KOPT-K1 (cell line): ENCODE results near the gene PIP5K1B.

Source experiments
- H3K27ac ChIP-seq: fragments of 200-600 bp; sonication (generic); 2 replicates; pipeline ENCODE4 v1.5.1; 2016; ENCODE audit warnings: antibody characterized with exemption, mild to moderate bottlenecking, low read depth, low read length; ENCODE audit not compliant: poor library complexity, severe bottlenecking
- H3K36me3 ChIP-seq: fragments of 200-600 bp; sonication (generic); 2 replicates; pipeline ENCODE4 v1.5.1; 2017; ENCODE audit warnings: antibody characterized with exemption, mild to moderate bottlenecking, low read length, moderate library complexity; ENCODE audit not compliant: insufficient read depth
- H3K9me3 ChIP-seq: fragments of 200-600 bp; sonication (generic); 2 replicates; pipeline ENCODE4 v1.5.1; 2017; ENCODE audit warnings: antibody characterized with exemption, low read length, mild to moderate bottlenecking; ENCODE audit not compliant: insufficient read depth, poor library complexity, severe bottlenecking

Gene PIP5K1B

DNA sequence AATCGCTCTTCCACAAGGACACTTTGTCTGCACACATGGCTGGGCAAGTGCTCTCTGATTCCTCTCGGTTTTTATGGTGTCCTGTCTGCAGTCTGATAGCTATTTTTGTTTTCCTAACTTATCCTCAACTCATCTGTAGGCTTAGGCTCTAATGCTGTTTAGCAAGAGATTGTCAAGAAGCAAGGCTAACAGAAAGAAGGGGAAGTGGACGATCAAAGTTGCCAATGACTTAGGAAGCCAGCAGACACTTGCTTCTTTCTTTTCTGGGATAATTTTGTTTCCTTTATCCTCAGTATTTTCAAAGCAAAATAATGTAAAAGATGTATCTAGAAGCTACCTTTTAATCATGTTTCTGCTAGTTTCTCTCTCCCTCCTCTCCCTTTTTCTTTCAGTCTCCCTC, 178.2 kb downstream of the PIP5K1B start:
- H3K9me3 ChIP-seq = no peaks in the 10 kb centered on the region
- no peak overlapping the region for H3K27ac ChIP-seq
- no peaks in the 10 kb centered on the region for H3K36me3 ChIP-seq

DNA sequence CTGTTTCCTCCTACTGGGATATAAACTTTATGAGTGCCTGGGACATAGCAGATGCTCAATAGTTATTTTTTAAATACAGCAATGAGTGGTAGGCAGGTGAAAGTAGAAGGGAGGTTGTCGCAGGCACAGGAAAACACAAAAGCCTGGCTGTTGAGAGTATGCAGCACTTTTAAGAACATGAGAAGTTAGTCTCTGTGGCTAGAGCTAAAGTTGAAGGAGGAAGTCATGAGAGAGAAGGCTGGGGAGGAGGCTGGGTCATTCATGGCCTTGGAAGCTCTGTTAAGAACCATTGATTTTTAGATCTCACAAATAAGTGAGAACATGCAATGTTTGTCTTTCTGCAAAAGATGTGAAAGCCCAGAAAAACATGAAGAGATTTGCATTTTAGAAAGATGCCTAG, 182.2 kb downstream of the PIP5K1B start:
- no peak overlapping the region for H3K27ac ChIP-seq
- H3K36me3 ChIP-seq = no peaks in the 10 kb centered on the region
- H3K9me3 ChIP-seq = no peaks in the 10 kb centered on the region

DNA sequence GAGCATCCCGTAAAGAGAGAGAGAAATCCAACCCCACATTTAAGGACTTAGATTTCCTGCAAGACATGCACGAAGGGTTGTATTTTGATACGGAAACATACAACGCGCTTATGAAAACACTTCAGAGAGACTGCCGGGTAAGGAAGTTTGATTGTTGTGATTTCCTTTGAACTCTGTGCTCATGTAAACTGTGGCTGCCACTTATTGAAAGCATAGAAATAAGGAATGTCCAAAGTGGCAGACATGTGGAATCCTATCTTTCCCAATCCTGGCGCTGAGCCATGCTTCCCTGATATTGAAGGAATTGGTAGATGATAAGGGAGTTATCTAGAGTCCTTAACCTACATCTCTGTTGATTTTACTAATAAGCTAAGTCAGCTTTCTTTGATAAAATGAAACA, 189.5 kb downstream of the PIP5K1B start:
- no peaks in the 10 kb centered on the region for H3K9me3 ChIP-seq
- H3K36me3 ChIP-seq = no peaks in the 10 kb centered on the region
- H3K27ac ChIP-seq = no peak overlapping the region

DNA sequence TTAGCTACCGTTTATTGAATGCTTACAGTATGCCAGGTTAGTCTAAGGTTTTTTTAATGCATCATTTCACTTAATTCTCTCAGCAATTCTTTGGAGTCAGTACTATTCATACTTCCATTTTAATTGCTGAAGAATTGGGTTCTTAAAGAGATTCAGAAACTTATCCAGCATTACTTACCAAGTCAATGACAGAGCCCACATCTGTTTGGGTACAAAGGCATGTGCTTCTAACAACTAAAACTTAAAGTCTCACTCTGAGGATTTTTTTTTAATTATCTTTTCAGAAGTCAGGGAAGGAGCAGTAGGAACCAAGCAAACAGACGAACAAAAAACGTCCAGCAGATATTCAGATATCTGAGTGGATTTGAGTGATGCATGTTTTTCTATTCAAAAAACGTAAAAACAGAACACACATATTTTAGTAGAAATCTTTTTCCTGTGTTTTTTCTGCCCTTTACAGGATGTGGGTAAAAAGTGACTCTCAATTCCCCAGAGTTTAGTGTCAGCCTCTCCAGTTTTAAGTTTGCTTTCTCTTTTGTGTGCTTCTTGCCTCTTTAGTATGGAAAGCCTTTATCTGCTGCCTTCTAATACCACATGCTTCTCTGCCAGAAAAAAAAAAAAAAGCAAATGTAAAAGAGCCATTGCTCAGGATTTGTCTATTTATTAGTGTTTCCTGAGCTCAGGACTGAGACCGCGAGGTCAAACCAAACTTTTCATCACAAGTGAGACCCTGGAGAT, 190.9 kb downstream of the PIP5K1B start:
- no peaks in the 10 kb centered on the region for H3K36me3 ChIP-seq
- no peaks in the 10 kb centered on the region for H3K9me3 ChIP-seq
- no peak overlapping the region for H3K27ac ChIP-seq

DNA sequence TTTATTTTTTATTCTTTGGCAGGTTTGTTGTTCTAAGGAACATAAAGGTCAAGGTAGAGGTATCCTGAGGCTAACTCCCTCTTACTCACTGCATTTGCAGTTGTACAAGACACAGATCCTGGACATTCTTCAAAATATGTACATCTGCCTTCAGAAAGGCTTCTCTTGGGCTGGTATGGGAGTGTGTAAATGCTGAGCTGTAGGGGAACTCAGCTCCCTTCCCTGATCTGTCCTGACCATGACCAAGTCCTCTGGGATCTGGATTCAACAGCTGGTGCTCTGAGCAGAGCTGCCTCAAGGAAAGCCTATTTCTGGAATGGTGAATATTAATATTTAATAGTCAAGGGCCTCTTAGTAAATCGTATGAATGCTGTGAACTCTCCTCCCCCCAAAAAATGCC, 191.4 kb downstream of the PIP5K1B start:
- H3K36me3 ChIP-seq = no peaks in the 10 kb centered on the region
- no peak overlapping the region for H3K27ac ChIP-seq
- no peaks in the 10 kb centered on the region for H3K9me3 ChIP-seq

DNA sequence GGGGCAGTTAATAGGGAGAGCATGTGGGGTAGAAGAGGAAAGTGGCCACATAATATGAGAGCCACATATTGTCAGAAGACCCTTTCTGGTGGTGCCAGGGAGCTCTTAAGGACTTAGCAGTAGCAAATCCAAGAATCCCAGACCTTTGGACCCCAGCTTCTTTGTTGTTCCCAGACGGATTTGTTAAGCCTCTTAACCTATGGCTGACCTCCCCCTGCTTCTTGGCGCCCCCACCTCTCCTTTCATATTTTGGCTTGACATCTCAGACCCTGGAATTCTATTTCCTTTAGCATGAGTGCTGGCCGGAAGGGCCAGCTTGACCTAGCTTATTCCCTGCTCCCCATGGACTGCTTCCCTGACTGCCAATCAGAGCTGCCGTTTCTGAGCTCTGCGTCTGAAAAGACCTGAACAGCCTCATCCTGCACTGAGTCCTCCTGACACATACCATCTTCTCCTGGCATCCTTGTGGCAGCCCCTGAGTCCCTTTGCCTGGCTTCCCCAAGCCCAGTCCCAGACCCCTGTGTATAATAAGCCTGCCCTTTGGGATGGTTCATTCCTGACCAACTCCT, 192.6 kb downstream of the PIP5K1B start:
- no peak overlapping the region for H3K27ac ChIP-seq
- H3K36me3 ChIP-seq = no peaks in the 10 kb centered on the region
- no peaks in the 10 kb centered on the region for H3K9me3 ChIP-seq

DNA sequence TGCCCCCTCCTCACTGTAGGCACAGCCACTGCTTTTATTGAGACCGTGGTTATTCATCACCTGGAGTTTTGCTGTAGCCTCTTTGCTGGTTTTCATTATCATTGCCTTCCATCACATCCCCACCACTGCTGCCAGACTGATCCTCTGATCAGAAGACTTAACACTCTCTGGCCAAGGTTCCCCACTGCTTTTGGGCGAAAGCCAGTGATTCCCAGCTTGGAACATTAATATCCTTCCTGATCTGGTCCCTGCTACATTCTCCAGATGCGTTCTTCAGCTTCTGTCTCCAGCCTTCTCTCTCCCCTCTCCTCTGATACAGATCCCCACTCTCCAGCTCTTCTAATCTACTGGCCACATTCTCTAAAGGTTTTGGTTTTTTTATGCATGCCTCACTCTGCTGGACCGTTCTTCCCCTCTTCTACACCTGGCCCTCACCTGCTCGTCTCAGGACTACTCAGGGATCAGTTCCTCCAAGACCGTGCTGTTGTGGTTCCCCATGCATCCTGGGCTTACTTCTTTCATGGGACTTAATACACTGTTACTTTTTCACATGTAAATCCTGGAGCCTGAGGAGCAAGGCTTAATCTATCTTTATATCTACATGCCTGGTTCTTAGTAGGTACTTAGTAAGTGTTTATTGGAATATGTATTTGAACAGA, 193.9 kb downstream of the PIP5K1B start:
- H3K36me3 ChIP-seq = no peaks in the 10 kb centered on the region
- H3K9me3 ChIP-seq = no peaks in the 10 kb centered on the region
- H3K27ac ChIP-seq = no peak overlapping the region

DNA sequence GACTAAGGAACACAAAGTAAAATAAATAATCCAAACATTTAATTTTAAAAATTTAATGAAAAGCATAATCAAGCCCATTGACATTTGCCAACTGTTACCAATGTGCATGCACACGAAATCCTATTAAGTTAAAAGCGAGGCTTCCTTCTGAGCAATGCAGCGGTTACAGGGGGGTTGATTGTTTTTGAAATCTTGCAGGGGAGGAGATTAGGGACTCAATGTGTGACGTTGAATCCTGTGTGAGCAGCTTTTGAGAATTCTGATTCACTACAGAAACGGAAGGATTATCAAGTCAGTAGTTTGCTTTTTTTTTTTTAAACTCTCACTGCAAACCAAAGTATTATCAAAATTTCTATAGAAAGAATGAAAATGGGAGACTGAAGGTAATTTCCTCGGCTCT, 199.4 kb downstream of the PIP5K1B start:
- no peaks in the 10 kb centered on the region for H3K9me3 ChIP-seq
- no peak overlapping the region for H3K27ac ChIP-seq
- no peaks in the 10 kb centered on the region for H3K36me3 ChIP-seq

DNA sequence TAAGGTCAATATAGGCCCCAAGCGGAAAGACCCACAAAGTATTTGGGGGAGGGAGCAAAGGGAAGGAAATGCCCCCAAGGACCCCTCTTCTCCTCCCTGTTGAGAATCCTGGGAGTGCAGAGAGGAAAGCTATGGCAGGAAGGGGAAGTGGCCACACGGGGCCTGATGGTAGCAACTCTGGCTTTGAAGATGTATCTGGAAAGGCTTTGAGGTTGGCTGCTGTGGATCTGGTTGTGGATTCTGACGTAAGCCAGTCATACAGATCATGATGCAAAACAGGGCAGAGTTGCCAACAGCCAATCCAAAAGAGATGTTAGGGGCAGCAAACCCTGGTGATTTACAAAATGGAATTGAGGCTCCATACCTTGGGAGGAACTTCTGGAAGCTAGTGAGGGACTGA, 200.1 kb downstream of the PIP5K1B start:
- no peaks in the 10 kb centered on the region for H3K36me3 ChIP-seq
- no peak overlapping the region for H3K27ac ChIP-seq
- H3K9me3 ChIP-seq = no peaks in the 10 kb centered on the region

DNA sequence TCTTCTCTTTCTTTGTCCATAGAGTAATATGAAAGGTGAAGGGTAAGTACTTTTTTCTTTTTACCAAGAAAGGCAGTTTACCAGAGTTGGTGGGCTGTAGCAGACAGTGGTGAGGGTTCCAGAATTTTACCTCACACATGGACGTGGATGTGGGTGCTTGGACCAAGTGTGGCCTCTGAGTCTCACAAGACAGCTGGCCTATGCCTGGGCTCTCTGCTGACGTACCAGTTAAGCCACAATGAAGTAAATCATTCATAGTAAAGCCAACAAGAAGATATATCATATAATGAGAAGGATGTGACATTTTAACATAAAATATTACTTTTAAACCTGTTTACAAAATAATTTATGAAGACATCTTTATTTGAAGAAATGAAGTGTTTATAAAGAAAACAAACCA, 202.9 kb downstream of the PIP5K1B start:
- H3K36me3 ChIP-seq = no peaks in the 10 kb centered on the region

DNA sequence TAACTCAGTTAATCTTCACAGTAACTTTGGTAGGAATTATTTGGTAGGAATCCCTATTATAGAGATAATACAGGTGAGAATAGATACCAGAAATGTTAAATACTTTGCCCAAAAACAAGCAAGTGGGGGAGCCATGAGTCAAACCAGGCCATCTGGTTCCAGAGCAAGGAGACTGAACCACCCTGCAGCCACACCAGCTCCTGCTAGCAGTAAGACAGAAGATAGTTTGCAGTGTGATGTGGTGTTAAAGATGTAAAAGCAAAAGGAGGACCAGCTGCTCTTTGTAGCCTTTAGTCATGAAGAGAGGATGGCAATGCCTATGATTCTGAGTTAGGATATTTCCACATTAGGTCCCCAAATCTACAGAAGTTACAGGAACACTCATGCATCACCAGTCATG, 207.5 kb downstream of the PIP5K1B start:
- no peaks in the 10 kb centered on the region for H3K9me3 ChIP-seq
- H3K36me3 ChIP-seq = no peaks in the 10 kb centered on the region
- H3K27ac ChIP-seq = no peak overlapping the region

More for the DNA sequence above, 202.9 kb downstream of the PIP5K1B start:
- Histone ChIP-seq H3K27ac (no peak overlapping the region), H3K9me3 (no peaks in the 10 kb centered on the region)

DNA sequence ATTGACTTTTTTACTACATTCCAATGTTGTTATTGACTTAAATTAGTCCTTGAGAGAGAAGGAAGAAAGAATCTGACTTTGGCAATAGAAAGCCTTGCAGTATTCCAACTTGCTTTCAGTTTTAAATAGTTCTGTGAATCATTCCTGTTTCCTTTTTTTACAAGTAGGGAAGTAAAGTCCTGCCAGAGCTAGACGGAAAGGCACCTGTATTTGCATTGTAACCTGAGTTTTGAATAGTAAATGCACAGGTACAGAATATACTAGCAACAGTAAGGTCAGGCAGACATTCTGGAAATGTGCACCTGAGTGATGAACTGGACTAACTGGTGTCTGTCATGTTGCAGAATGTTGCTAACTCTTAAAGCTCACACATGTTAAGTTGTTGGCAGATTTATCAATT, 208.0 kb downstream of the PIP5K1B start:
- no peaks in the 10 kb centered on the region for H3K36me3 ChIP-seq
- H3K9me3 ChIP-seq = no peaks in the 10 kb centered on the region
- no peak overlapping the region for H3K27ac ChIP-seq

DNA sequence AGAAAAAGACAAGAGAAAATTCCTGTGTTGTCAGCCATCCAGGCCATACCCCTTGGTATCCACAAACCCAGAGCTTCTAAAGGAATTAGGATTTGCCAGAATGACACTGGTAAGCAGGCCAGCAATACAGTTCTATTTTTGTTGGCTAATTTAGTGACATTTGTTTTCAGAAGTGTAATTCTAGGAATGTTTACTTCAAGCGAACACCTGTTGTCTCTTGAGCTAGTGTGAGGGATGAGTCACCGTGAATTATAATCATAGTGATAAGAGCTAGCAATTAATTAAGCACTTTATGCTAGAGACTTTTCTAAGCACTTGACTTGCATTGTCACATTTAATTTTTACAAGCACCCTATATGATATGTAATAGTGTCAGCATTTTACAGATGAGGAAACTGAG, 209.7 kb downstream of the PIP5K1B start:
- Histone ChIP-seq H3K36me3 (no peaks in the 10 kb centered on the region), H3K9me3 (no peaks in the 10 kb centered on the region)

DNA sequence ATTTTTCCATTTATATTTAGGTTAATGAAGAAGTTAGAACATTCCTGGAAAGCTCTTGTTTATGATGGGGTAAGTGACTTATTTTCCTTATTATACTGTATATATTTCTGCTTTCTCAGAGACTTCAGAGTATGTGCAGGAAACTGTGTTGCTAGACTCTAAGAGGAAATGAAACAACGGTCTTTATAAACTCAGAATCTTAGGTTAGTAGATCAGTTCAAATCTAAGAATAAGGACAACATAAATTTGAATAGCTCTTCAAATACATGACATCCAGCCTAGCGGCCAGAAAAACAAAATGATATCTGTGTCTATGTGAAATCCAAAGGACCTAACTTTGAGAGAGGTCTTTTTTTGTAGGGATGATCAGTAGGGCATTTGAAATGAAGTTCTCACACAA, 214.6 kb downstream of the PIP5K1B start:
- no peak overlapping the region for H3K27ac ChIP-seq
- no peaks in the 10 kb centered on the region for H3K9me3 ChIP-seq
- H3K36me3 ChIP-seq = no peaks in the 10 kb centered on the region

More for the DNA sequence above, 209.7 kb downstream of the PIP5K1B start:
- no peak overlapping the region for H3K27ac ChIP-seq

DNA sequence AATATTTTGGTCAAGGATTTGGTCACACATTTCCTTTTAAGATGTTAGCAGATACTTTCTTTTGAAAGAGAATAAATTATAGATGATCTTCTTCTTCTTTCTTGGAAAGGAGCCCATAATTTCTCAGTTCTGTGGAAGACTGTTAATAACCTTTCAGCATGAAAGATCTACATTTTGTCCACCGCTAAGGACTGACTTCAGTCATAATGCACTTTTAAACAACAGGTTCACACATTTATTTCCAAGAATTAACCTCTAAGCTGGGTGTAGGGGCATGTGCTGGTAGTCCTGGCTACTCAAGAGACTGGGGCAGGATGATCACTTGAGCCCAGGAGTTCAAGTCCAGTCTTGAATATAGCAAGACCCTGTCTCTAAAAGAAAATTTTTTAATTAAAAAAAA, 215.9 kb downstream of the PIP5K1B start:
- Histone ChIP-seq H3K9me3 (no peaks in the 10 kb centered on the region), H3K27ac (no peak overlapping the region), H3K36me3 (no peaks in the 10 kb centered on the region)

DNA sequence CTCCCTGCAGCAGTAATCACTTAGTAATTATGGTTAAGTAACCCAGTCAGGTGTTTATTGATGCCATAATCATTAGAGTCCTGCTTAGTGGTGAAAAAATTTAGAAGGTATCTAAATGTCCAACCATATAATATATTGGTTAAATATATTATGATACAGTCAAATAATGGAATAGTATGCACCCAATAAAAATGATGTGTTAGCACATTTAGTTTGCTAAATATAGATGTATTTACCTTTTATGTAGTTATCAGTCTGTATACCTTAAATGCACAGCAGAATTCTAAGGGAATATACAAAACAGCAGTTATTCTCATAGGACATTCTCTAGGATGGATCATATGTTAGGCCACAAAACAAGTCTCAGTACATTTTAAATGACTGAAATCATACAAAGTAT, 218.4 kb downstream of the PIP5K1B start:
- H3K36me3 ChIP-seq = no peaks in the 10 kb centered on the region
- no peaks in the 10 kb centered on the region for H3K9me3 ChIP-seq
- no peak overlapping the region for H3K27ac ChIP-seq
